Measurements from ENCODE around the gene SMIM9. TPM values are rescaled to one million over a fixed set of nuclear protein-coding genes. Genes with fewer than 3 reads are reported as not detected.
"Not testable (repeated sequence)": the region's sequence is repeated elsewhere in the genome, so short reads cannot be mapped to it uniquely, and the experiment has no call there.

Gene SMIM9
- total RNA-seq = not detected in 2 replicates

DNA sequence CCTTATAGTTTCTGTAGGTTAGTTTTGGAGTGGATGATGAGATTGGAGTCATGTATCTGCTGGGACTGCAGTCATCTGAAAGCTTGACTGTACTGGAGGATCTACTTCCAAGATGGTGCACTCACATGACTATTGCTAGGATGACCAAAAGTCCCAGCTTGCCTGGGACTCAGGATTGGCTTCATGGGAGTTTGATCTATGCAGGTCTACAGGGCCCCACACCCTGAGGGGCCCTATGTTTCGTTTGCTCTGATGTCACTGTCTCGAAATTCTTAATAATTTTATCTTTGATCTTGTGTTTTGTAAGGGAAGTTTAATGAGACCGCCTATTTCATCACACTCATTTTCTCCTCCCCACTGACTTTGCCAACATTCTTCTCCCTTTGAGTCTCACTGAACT lies at the start of gene SMIM9:
SMIM9 (minus strand) TSS at position 101 of the 400 bp plus-strand sequence. CDS start 3,806 bp downstream, outside the sequence.
- no peak within 1 kb of the TSS for H3K4me3 ChIP-seq (ENCODE audit: low read depth, low read length)
- TF ChIP-seq, protein P1, sequence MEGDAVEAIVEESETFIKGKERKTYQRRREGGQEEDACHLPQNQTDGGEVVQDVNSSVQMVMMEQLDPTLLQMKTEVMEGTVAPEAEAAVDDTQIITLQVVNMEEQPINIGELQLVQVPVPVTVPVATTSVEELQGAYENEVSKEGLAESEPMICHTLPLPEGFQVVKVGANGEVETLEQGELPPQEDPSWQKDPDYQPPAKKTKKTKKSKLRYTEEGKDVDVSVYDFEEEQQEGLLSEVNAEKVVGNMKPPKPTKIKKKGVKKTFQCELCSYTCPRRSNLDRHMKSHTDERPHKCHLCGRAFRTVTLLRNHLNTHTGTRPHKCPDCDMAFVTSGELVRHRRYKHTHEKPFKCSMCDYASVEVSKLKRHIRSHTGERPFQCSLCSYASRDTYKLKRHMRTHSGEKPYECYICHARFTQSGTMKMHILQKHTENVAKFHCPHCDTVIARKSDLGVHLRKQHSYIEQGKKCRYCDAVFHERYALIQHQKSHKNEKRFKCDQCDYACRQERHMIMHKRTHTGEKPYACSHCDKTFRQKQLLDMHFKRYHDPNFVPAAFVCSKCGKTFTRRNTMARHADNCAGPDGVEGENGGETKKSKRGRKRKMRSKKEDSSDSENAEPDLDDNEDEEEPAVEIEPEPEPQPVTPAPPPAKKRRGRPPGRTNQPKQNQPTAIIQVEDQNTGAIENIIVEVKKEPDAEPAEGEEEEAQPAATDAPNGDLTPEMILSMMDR (IDR thresholded peaks at IDR 0.05; ENCODE audit: insufficient read depth, low read depth, low read length) = no peak
- DNase-seq (ENCODE audit: low read depth) = no peak

DNA sequence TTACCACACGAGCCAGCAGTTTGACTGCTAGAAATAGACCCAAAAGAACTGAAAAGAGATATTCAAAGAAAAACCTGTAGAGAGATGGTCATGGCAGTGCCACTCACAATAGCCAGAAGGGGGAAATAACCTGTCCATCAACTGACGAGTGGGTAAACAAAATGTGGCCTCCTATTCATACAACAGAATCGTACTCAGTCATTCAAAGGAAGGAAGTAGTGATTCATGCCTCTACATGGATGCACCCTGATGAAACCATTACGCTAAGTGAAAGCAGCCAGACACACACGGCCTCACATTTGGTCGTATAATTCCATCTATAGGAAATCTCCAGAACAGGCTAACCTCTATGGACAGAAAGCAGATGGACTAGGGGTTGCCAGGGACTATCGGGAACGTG lies 49.6 kb upstream of the SMIM9 start:
- H3K4me3 ChIP-seq (ENCODE audit: low read depth, low read length); DNase-seq (ENCODE audit: low read depth): not testable (repeated sequence)

DNA sequence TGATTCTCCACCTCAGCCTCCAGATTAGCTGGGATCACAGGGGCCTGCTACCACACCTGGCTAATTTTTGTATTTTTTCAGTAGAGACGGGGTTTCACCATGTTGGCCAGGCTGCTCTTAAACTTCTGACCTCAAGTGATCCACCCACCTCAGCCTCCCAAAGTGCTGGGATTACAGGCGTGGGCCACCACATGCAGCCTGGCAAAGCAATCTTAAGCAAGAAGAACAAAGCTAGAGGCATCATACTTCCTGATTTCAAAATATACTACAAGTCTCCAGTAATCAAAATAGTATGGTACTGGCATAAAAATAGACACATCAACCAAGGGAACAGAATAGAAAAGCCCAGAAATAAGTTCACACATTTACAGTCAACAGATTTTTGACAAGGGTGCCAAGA lies 38.9 kb upstream of the SMIM9 start:
- TF ChIP-seq, protein P1 (IDR thresholded peaks at IDR 0.05; ENCODE audit: insufficient read depth, low read depth, low read length) = no peak
- no peak for DNase-seq (ENCODE audit: low read depth)
- H3K4me3 ChIP-seq (ENCODE audit: low read depth, low read length) = no peak overlapping the region

DNA sequence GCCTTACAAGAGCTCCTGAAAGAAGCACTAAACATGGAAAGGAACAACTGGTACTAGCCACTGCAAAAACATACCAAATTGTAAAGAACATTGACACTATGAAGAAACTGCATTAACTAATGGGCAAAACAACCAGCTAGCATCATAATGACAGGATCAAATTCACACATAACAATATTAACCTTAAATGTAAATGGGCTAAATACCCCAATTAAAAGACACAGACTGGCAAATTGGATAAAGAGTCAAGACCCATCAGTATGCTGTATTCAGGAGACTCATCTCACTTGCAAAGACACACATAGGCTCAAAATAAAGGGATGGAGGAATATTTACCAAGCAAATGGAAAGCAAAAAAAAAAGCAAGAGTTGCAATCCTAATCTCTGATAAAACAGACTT lies 34.1 kb upstream of the SMIM9 start:
- H3K4me3 ChIP-seq (ENCODE audit: low read depth, low read length); DNase-seq (ENCODE audit: low read depth): not testable (repeated sequence)

DNA sequence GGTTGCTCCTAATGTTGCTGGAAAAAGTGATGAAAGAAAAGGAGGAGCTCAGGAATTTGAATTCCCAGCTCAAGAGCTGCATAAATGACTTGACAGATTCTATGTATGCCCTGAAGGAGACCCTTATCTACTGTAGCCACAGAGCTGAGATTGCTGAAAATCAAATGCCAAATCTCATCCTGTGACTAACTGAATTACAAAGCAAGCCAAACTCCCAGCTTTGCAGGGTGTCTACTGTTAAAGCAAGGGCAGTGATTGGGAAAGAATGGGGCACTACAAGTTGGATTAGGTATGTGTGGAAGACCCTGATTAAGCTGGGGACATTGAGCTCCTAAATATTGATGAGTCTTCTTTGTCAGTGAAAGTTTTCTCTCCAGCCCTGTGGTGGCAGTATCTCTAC lies 20.8 kb upstream of the SMIM9 start:
- TF ChIP-seq, protein P1 (IDR thresholded peaks at IDR 0.05; ENCODE audit: insufficient read depth, low read depth, low read length) = no peak
- H3K4me3 ChIP-seq (ENCODE audit: low read depth, low read length) = no peak overlapping the region
- no peak for DNase-seq (ENCODE audit: low read depth)

DNA sequence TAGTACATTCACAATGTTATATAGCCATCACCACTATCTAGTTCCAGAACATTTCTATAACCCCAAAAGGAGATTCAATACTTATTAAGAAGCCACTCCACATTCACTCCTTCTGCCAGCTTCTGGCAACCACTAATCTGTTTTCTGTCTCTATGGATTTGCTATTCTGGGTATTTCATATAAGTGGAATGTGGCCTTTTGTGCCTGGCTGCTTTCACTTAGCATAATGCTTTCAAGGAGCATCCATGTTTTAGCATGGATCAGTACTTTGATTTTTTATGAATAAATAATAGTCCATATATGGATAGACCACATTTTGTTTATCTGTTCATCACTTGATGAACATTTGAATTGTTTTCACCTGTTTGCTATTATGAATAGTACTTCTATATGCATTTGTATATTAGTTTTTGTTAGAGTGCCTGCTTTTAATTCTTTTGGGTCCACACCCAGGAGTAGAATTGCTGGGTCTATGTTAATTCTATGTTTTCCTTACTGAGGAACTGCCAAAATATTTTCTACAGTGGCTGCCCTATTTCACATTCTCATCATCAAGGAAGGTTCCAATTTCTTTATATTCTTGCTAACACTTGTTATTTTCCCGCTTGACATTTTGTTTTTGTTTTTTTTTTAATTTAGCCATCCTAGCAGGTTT lies 16.6 kb upstream of the SMIM9 start:
- no peak overlapping the region for H3K4me3 ChIP-seq (ENCODE audit: low read depth, low read length)
- no peak for DNase-seq (ENCODE audit: low read depth)
- TF ChIP-seq, protein P1 (IDR thresholded peaks at IDR 0.05; ENCODE audit: insufficient read depth, low read depth, low read length) = no peak

DNA sequence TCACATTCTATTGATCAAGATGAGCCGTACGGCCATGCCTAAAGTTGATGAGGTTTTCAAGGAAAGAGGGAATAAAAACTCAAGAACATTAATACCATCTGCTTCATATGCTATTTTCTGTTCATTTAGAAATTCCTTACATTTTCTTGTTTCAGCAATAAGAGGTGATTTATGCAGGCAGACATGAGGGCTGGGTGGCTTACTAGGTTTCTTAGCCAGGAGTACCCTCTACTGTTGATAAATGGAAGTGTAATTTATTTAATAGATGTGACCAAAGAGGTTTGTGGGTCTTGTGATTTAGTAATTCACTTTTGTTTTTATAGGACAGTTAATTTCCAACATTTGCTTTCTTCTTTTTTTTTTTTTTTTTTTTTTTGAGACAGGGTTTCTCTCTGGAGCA lies 6.4 kb upstream of the SMIM9 start:
- DNase-seq (ENCODE audit: low read depth) = peak; percentile 68
- TF ChIP-seq, protein P1 (IDR thresholded peaks at IDR 0.05; ENCODE audit: insufficient read depth, low read depth, low read length) = peak; percentile 53
- H3K4me3 ChIP-seq (ENCODE audit: low read depth, low read length) = no peak overlapping the region

DNA sequence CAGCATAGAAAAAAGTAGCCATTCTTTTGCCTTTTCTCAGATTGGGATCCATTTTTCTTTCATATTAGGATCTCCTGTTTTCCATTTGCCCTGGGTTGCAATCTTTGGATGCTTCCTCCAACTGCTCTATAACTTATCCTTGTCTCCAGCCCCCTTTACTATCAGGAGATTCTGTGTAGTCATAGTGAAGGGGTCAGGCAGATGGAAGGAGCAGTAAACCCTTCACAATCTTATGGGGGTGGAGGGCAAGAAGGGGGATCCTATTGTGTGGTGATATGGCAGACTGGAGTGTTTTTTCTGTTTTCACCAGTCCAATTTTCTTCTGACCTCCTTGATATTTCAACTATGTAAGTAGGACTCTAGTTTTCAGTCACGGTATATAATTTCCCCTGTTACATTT lies 1.7 kb upstream of the SMIM9 start:
- TF ChIP-seq, protein P1 (IDR thresholded peaks at IDR 0.05; ENCODE audit: insufficient read depth, low read depth, low read length) = no peak
- H3K4me3 ChIP-seq (ENCODE audit: low read depth, low read length) = no peak overlapping the region
- no peak for DNase-seq (ENCODE audit: low read depth)
